ENCODE measurements around the gene LITAFD.

The LITAFD gene

DNA sequence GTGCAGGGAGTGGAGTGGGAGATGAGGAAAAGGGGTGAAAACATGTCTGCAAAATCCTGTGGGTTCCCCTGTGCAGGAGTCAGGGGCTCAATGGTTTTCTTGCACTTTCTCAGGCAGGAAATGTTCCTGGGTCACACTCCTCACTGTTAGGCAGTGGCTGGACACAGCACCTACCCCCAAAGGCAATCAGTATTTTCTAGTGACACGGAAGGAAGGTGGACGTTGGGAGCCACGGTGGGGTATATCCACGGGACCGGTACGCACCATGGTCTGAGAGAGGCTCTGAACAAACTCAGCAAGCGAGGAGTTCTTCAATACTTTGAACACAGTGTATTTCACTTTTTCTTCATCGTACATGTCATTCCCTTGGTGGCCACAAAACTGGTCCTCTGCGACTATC lies 20.9 kb downstream of the LITAFD start:
- no peak for DNase-seq
- Histone ChIP-seq H2AFZ (ENCODE audit: low read depth, low read length) (no peak overlapping the region), H2BK15ac (ENCODE audit: low read depth, poor library complexity, severe bottlenecking) (no peak overlapping the region), H2BK120ac (ENCODE audit: low read depth, low read length) (no peak overlapping the region), H3K27me3 (ENCODE audit: control insufficient read depth in 1 of 2, insufficient read depth in 1 of 2, low read length in 2 of 2) (no peaks in the 10 kb centered on the region), H4K91ac (ENCODE audit: low read length) (no peak overlapping the region), H3K27ac (ENCODE audit: low read length, poor library complexity, severe bottlenecking) (no peak overlapping the region), H3K79me1 (replicated peaks; ENCODE audit: low read length, poor library complexity, severe bottlenecking) (peaks cover 30% of the 10 kb centered on the region), H3K9ac (ENCODE audit: low read length) (no peak overlapping the region), H4K8ac (ENCODE audit: low read length) (no peak overlapping the region), H3K36me3 (ENCODE audit: control insufficient read depth in 1 of 2, insufficient read depth in 2 of 2, low read depth in 1 of 2, low read length in 2 of 2) (peaks cover 54 to 96% of the 10 kb centered on the region in 2 experiments), H3K4ac (ENCODE audit: low read depth in 1 of 2, low read length in 2 of 2) (no peak overlapping the region), H3K23ac (ENCODE audit: low read length in 2 of 2) (peak overlapping the region in 1 of 2 experiments; percentile 24), H3K14ac (ENCODE audit: low read length in 2 of 2) (no peak overlapping the region), H3K4me1 (ENCODE audit: control insufficient read depth, insufficient read depth, low read depth, low read length) (peaks cover 2% of the 10 kb centered on the region), H3K9me3 (ENCODE audit: control insufficient read depth, low read length) (no peaks in the 10 kb centered on the region), H3K4me2 (ENCODE audit: low read length, poor library complexity, severe bottlenecking) (no peak overlapping the region), H3K18ac (ENCODE audit: low read depth in 1 of 2, low read length in 2 of 2) (no peak overlapping the region), H2BK12ac (ENCODE audit: low read length in 2 of 2) (no peak overlapping the region), H2BK5ac (ENCODE audit: low read depth, low read length, poor library complexity, severe bottlenecking) (no peak overlapping the region), H3K4me3 (ENCODE audit: insufficient read depth in 1 of 2, low read depth in 1 of 2, low read length in 2 of 2) (no peak overlapping the region), H2AK5ac (ENCODE audit: low read length, severe bottlenecking) (no peak overlapping the region)
- WGBS = 99% methylated on average over 9 of the region's 9 CpGs

DNA sequence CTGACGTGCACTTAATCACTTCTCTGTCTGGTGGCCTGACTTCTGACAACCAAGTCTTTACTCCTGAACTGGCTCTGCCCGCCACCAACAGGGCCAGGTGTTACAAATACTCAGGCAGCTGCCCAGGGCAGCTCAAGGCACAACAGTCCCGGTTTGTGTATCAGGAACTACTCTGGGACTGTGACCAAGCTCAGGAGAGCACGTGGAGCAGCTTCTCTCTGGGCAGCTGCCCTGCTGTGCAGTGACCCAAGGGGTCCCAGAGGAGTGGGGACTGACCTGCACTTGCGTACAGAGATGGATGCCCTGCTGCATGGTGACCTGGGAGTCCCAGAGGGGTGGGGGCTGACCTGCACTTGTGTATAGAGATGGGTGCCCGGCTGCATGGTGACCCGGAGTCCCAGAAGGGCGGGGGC lies 21.9 kb downstream of the LITAFD start:
- H3K4me1 ChIP-seq (ENCODE audit: control insufficient read depth, insufficient read depth, low read depth, low read length) = peaks cover 3% of the 10 kb centered on the region
- H3K79me1 ChIP-seq (replicated peaks; ENCODE audit: low read length, poor library complexity, severe bottlenecking) = peaks cover 32% of the 10 kb centered on the region
- H2BK120ac ChIP-seq (ENCODE audit: low read depth, low read length) = no peak overlapping the region
- H3K4ac ChIP-seq (ENCODE audit: low read depth in 1 of 2, low read length in 2 of 2) = no peak overlapping the region
- no peak overlapping the region for H3K14ac ChIP-seq (ENCODE audit: low read length in 2 of 2)
- H3K36me3 ChIP-seq (ENCODE audit: control insufficient read depth in 1 of 2, insufficient read depth in 2 of 2, low read depth in 1 of 2, low read length in 2 of 2) = peaks cover 54 to 96% of the 10 kb centered on the region in 2 experiments
- H2AK5ac ChIP-seq (ENCODE audit: low read length, severe bottlenecking) = no peak overlapping the region
- 93% methylated on average over 8 of the region's 8 CpGs for WGBS
- H3K4me2 ChIP-seq (ENCODE audit: low read length, poor library complexity, severe bottlenecking) = no peak overlapping the region
- H3K18ac ChIP-seq (ENCODE audit: low read depth in 1 of 2, low read length in 2 of 2) = no peak overlapping the region
- no peak overlapping the region for H2BK5ac ChIP-seq (ENCODE audit: low read depth, low read length, poor library complexity, severe bottlenecking)
- DNase-seq = no peak
- no peak overlapping the region for H4K8ac ChIP-seq (ENCODE audit: low read length)
- H3K9me3 ChIP-seq (ENCODE audit: control insufficient read depth, low read length) = no peaks in the 10 kb centered on the region
- no peak overlapping the region for H4K91ac ChIP-seq (ENCODE audit: low read length)
- H3K4me3 ChIP-seq (ENCODE audit: insufficient read depth in 1 of 2, low read depth in 1 of 2, low read length in 2 of 2) = no peak overlapping the region
- no peaks in the 10 kb centered on the region for H3K27me3 ChIP-seq (ENCODE audit: control insufficient read depth in 1 of 2, insufficient read depth in 1 of 2, low read length in 2 of 2)
- H2BK15ac ChIP-seq (ENCODE audit: low read depth, poor library complexity, severe bottlenecking) = no peak overlapping the region
- no peak overlapping the region for H3K27ac ChIP-seq (ENCODE audit: low read length, poor library complexity, severe bottlenecking)
- H2BK12ac ChIP-seq (ENCODE audit: low read length in 2 of 2) = peak overlapping the region in 1 of 2 experiments; percentile 48
- H2AFZ ChIP-seq (ENCODE audit: low read depth, low read length) = no peak overlapping the region
- H3K23ac ChIP-seq (ENCODE audit: low read length in 2 of 2) = no peak overlapping the region
- H3K9ac ChIP-seq (ENCODE audit: low read length) = no peak overlapping the region

DNA sequence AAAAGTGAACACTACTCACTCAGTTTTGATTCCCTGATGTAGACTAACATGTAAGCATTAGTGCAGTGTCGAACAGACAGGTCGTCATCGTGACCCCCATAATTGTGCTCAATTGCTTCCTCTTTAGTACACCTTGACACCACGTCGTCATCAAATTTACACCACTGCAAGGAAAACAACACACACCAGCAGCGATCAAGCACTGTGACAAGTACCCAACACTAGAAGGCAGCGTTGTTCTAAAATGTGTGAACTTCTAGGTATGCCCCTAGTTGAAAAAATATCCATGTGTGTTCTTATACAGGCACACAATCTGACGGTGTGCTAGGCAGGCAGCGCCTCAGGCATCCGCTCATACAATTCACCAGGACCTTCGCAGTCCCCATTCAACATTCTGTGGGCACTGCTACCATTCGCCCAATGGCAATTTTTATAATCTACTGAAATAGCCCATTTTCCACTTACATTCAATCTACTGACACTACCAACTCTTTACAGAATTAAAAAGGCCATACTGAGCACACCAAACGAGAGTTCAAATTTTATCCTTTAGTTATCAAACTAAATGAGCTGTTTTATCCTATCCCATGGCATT lies 23.1 kb downstream of the LITAFD start:
- no peak overlapping the region for H2AK5ac ChIP-seq (ENCODE audit: low read length, severe bottlenecking)
- H3K4ac ChIP-seq (ENCODE audit: low read depth in 1 of 2, low read length in 2 of 2) = no peak overlapping the region
- H2BK5ac ChIP-seq (ENCODE audit: low read depth, low read length, poor library complexity, severe bottlenecking) = no peak overlapping the region
- no peak overlapping the region for H2BK12ac ChIP-seq (ENCODE audit: low read length in 2 of 2)
- no peak overlapping the region for H3K27ac ChIP-seq (ENCODE audit: low read length, poor library complexity, severe bottlenecking)
- no peak overlapping the region for H4K91ac ChIP-seq (ENCODE audit: low read length)
- no peaks in the 10 kb centered on the region for H3K27me3 ChIP-seq (ENCODE audit: control insufficient read depth in 1 of 2, insufficient read depth in 1 of 2, low read length in 2 of 2)
- H3K9ac ChIP-seq (ENCODE audit: low read length) = no peak overlapping the region
- no peak overlapping the region for H3K4me2 ChIP-seq (ENCODE audit: low read length, poor library complexity, severe bottlenecking)
- no peak overlapping the region for H3K4me3 ChIP-seq (ENCODE audit: insufficient read depth in 1 of 2, low read depth in 1 of 2, low read length in 2 of 2)
- H3K79me1 ChIP-seq (replicated peaks; ENCODE audit: low read length, poor library complexity, severe bottlenecking) = peaks cover 34% of the 10 kb centered on the region
- H3K23ac ChIP-seq (ENCODE audit: low read length in 2 of 2) = no peak overlapping the region
- H4K8ac ChIP-seq (ENCODE audit: low read length) = no peak overlapping the region
- DNase-seq = peak; percentile 56
- H3K14ac ChIP-seq (ENCODE audit: low read length in 2 of 2) = no peak overlapping the region
- H3K9me3 ChIP-seq (ENCODE audit: control insufficient read depth, low read length) = no peaks in the 10 kb centered on the region
- peaks cover 51 to 94% of the 10 kb centered on the region in 2 experiments for H3K36me3 ChIP-seq (ENCODE audit: control insufficient read depth in 1 of 2, insufficient read depth in 2 of 2, low read depth in 1 of 2, low read length in 2 of 2)
- H3K18ac ChIP-seq (ENCODE audit: low read depth in 1 of 2, low read length in 2 of 2) = no peak overlapping the region
- no peak overlapping the region for H2AFZ ChIP-seq (ENCODE audit: low read depth, low read length)
- H3K4me1 ChIP-seq (ENCODE audit: control insufficient read depth, insufficient read depth, low read depth, low read length) = peaks cover 5% of the 10 kb centered on the region
- no peak overlapping the region for H2BK15ac ChIP-seq (ENCODE audit: low read depth, poor library complexity, severe bottlenecking)
- WGBS = 88% methylated on average over 13 of the region's 13 CpGs
- no peak overlapping the region for H2BK120ac ChIP-seq (ENCODE audit: low read depth, low read length)

DNA sequence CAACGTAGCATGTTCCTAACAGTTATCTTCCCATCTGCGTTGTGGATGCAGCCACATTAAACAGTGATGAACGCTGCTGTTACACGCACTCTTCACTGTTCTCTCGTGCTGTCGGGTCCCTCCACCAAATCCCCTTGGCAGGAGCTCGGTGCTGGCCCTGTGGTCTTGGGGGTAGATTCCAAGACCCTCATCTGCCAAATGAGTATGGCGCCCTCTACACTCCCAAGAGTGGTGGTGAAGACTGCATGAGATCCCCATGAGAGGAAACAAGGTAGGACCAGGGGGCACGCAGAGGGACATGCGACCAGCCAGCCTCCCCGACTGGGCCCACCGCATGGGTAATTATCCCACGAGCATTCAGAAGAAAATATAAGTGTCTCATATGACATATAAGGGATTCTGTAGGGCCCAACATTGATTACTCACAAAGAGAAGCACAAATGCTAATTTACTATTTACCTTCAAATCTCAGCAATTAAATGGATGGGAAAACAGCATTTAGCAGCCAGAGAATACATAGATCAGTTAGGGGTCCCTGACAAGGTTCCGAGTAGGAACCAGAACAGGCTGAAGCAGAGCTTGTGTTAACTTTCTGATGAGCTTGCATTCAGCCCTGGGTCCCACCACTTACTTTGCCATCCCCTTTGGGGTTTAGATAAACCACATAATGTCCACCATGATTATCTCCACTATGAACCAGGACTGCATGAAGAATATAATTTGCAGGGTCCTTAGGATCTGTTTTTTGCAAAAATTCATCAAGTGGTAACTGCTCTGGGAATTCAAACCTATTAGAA lies 23.8 kb downstream of the LITAFD start:
- Histone ChIP-seq H2BK5ac (ENCODE audit: low read depth, low read length, poor library complexity, severe bottlenecking) (no peak overlapping the region), H3K9me3 (ENCODE audit: control insufficient read depth, low read length) (no peaks in the 10 kb centered on the region), H3K27me3 (ENCODE audit: control insufficient read depth in 1 of 2, insufficient read depth in 1 of 2, low read length in 2 of 2) (no peaks in the 10 kb centered on the region), H3K4me3 (ENCODE audit: insufficient read depth in 1 of 2, low read depth in 1 of 2, low read length in 2 of 2) (no peak overlapping the region), H4K8ac (ENCODE audit: low read length) (no peak overlapping the region), H3K79me1 (replicated peaks; ENCODE audit: low read length, poor library complexity, severe bottlenecking) (peaks cover 40% of the 10 kb centered on the region), H3K14ac (ENCODE audit: low read length in 2 of 2) (no peak overlapping the region), H3K18ac (ENCODE audit: low read depth in 1 of 2, low read length in 2 of 2) (no peak overlapping the region), H3K36me3 (ENCODE audit: control insufficient read depth in 1 of 2, insufficient read depth in 2 of 2, low read depth in 1 of 2, low read length in 2 of 2) (peaks cover 52 to 94% of the 10 kb centered on the region in 2 experiments), H2BK120ac (ENCODE audit: low read depth, low read length) (no peak overlapping the region), H2BK15ac (ENCODE audit: low read depth, poor library complexity, severe bottlenecking) (no peak overlapping the region), H3K23ac (ENCODE audit: low read length in 2 of 2) (no peak overlapping the region), H3K27ac (ENCODE audit: low read length, poor library complexity, severe bottlenecking) (no peak overlapping the region), H2AK5ac (ENCODE audit: low read length, severe bottlenecking) (no peak overlapping the region), H4K91ac (ENCODE audit: low read length) (no peak overlapping the region), H3K9ac (ENCODE audit: low read length) (no peak overlapping the region), H3K4me2 (ENCODE audit: low read length, poor library complexity, severe bottlenecking) (no peak overlapping the region), H3K4me1 (ENCODE audit: control insufficient read depth, insufficient read depth, low read depth, low read length) (peaks cover 5% of the 10 kb centered on the region), H3K4ac (ENCODE audit: low read depth in 1 of 2, low read length in 2 of 2) (no peak overlapping the region), H2BK12ac (ENCODE audit: low read length in 2 of 2) (no peak overlapping the region), H2AFZ (ENCODE audit: low read depth, low read length) (no peak overlapping the region)
- peak; percentile 12 for DNase-seq
- 97% methylated on average over 10 of the region's 14 CpGs for WGBS
